Left lung (tissue), 10 donors: ENCODE data around the gene PAK5. TPM values are rescaled to one million over a fixed set of nuclear protein-coding genes. Genes with fewer than 3 reads are reported as not detected.

ENCODE experiments used
- ATAC-seq: fragments of 200-7000 bp; cut with Tn5 transposase; one replicate; pipeline ENCODE4 v1.9.1; 2020; ENCODE audit warnings: moderate library complexity
- DNase-seq, 4 donors: peaks; one replicate each; pipeline ENCODE4 v3.0.0-alpha.2; 2013 to 2020
- H3K27ac ChIP-seq, 2 donors: fragments of 200-600 bp; sonication (generic) in 1 of 2; one replicate each; pipeline versions ENCODE4 v1.5.0 to v1.8.0; 2020 to 2021
- H3K27me3 ChIP-seq, 2 donors: fragments of 200-600 bp; sonication (generic) in 1 of 2; one replicate each; pipeline versions ENCODE4 v1.5.0 to v1.8.0; 2020 to 2021
- H3K36me3 ChIP-seq, 2 donors: fragments of 200-600 bp; sonication (generic) in 1 of 2; one replicate each; pipeline versions ENCODE4 v1.5.0 to v1.8.0; 2020 to 2021
- H3K4me1 ChIP-seq, 2 donors: fragments of 200-600 bp; one replicate each; pipeline ENCODE4 v1.8.0; 2021
- H3K4me3 ChIP-seq, 2 donors: fragments of 200-600 bp; sonication (generic) in 1 of 2; one replicate each; pipeline versions ENCODE4 v1.5.0 to v1.8.0; 2020 to 2021; ENCODE audit warnings: mild to moderate bottlenecking in 1 of 2
- H3K9me3 ChIP-seq, 2 donors: fragments of 200-600 bp; sonication (generic) in 1 of 2; one replicate each; pipeline versions ENCODE4 v1.5.0 to v1.8.0; 2020 to 2021
- CTCF ChIP-seq, 2 donors: fragments of 200-600 bp; sonication (generic) in 1 of 2; IDR thresholded peaks; one replicate each; pipeline versions ENCODE4 v1.5.0 to v1.8.0; 2021; ENCODE audit warnings: antibody characterized with exemption in 2 of 2
- intact Hi-C, 2 donors: fragments of 100-400 bp; cut with DNase I; formaldehyde crosslinking; loops; one replicate each; pipeline versions ENCODE4 v1.11.2 to v1.14.2; 2022
- polyA plus RNA-seq, 6 donors: library from polyadenylated mRNA; unstranded; fragments of 120-200 nt; gene quantifications; one replicate each; pipeline ENCODE4 v1.2.1, GENCODE V29; 2013; ENCODE audit not compliant: insufficient read length in 6 of 6
- total RNA-seq, 2 donors: library from RNA; stranded (reverse); fragmentation: NEBNext Ultra II Directional; extraction: Animal tissue kit (Norgen Biotek cat#: 25700); gene quantifications; one replicate each; pipeline ENCODE4 v1.2.1, GENCODE V29; 2021
- donor health status: DM: no; HTN: yes; CAD: no.
- donor health status: DM: no; HTN: no; CAD: no.

Gene PAK5
- total and polyA plus RNA-seq, 8 donors = 0.15 to 0.46 (median 0.38) TPM; not detected in 1

- no peak overlapping the region for H3K4me3 ChIP-seq
- no peaks in the 10 kb centered on the region for H3K9me3 ChIP-seq
- TF ChIP-seq CTCF (IDR thresholded peaks at IDR 0.05) = no peak
- intact Hi-C loops = no loop called here
- no peak overlapping the region for H3K27ac ChIP-seq
- ATAC-seq (no peak), DNase-seq (peak in 1 of 4 donors; percentile 54)
- H3K36me3 ChIP-seq = no peaks in the 10 kb centered on the region
- H3K4me1 ChIP-seq = peaks cover 8 to 16% of the 10 kb centered on the region in 2 donors
- H3K27me3 ChIP-seq = peaks cover 54 to 83% of the 10 kb centered on the region in 2 donors
These were observed 330.6 kb downstream of the PAK5 start for GRCh38 chr20:9508240-9508661.

- TF ChIP-seq CTCF (IDR thresholded peaks at IDR 0.05) = no peak
- no peak for ATAC-seq
- H3K4me3 ChIP-seq = no peak overlapping the region
- intact Hi-C loops = no loop called here
- H3K4me1 ChIP-seq = peaks cover 8 to 16% of the 10 kb centered on the region in 2 donors
- DNase-seq = peak in 1 of 4 donors; percentile 76
- H3K9me3 ChIP-seq = no peaks in the 10 kb centered on the region
- peaks cover 50 to 78% of the 10 kb centered on the region in 2 donors for H3K27me3 ChIP-seq
- H3K36me3 ChIP-seq = no peaks in the 10 kb centered on the region
- no peak overlapping the region for H3K27ac ChIP-seq
These were observed 331.2 kb downstream of the PAK5 start for GRCh38 chr20:9507544-9508239.

- intact Hi-C loops = no loop called here
- ATAC-seq = no peak
These were observed 331.9 kb downstream of the PAK5 start for GRCh38 chr20:9506964-9507369.

GRCh38 chr20:9506280-9506821 lies 332.5 kb downstream of the PAK5 start:
- no peak for TF ChIP-seq CTCF (IDR thresholded peaks at IDR 0.05)
- Histone ChIP-seq H3K36me3 (no peaks in the 10 kb centered on the region), H3K4me1 (peaks cover 8 to 16% of the 10 kb centered on the region in 2 donors), H3K27me3 (peaks cover 46 to 66% of the 10 kb centered on the region in 2 donors), H3K9me3 (no peaks in the 10 kb centered on the region), H3K4me3 (no peak overlapping the region), H3K27ac (no peak overlapping the region)
- intact Hi-C loops = no loop called here
- no peak for ATAC-seq
- DNase-seq = peak in 1 of 4 donors; percentile 74

More at GRCh38 chr20:9506964-9507369, 331.9 kb downstream of the PAK5 start:
- H3K9me3 ChIP-seq = no peaks in the 10 kb centered on the region
- H3K4me3 ChIP-seq = no peak overlapping the region
- TF ChIP-seq CTCF (IDR thresholded peaks at IDR 0.05) = no peak
- H3K27me3 ChIP-seq = peaks cover 46 to 72% of the 10 kb centered on the region in 2 donors
- no peaks in the 10 kb centered on the region for H3K36me3 ChIP-seq
- peak in 1 of 4 donors; percentile 79 for DNase-seq
- peaks cover 8 to 16% of the 10 kb centered on the region in 2 donors for H3K4me1 ChIP-seq
- no peak overlapping the region for H3K27ac ChIP-seq

- no peak overlapping the region for H3K27ac ChIP-seq
- no peaks in the 10 kb centered on the region for H3K9me3 ChIP-seq
- H3K4me3 ChIP-seq = no peak overlapping the region
- no peaks in the 10 kb centered on the region for H3K36me3 ChIP-seq
- H3K4me1 ChIP-seq = peaks cover 8 to 16% of the 10 kb centered on the region in 2 donors
- H3K27me3 ChIP-seq = peaks cover 34 to 40% of the 10 kb centered on the region in 2 donors
- DNase-seq (no peak), ATAC-seq (no peak)
- TF ChIP-seq CTCF (IDR thresholded peaks at IDR 0.05) = no peak
- intact Hi-C loops = no loop called here
These were observed 335.2 kb downstream of the PAK5 start for GRCh38 chr20:9503526-9504245.
